Natural killer cell (primary cell): ENCODE measurements around the gene USP35. TPM values are rescaled to one million over a fixed set of nuclear protein-coding genes. Genes with fewer than 3 reads are reported as not detected.

ENCODE experiments used
- ATAC-seq, 3 donors: fragments of 150-1000 bp in 2 of 3; fragments of 200-7000 bp in 1 of 3; cut with Tn5 transposase; 1 replicate in 1 of 3; 2 replicates in 2 of 3; pipeline ENCODE4 v1.10.0; 2021; ENCODE audit warnings: mild to moderate bottlenecking in 2 of 3, moderate library complexity in 2 of 3
- DNase-seq, 2 donors: peaks; one replicate each; pipeline versions ENCODE4 v3.0.0 to v3.0.0-alpha.2; 2013 to 2021; ENCODE audit warnings: mixed read lengths in 1 of 2
- H3K27ac ChIP-seq: one replicate; pipeline ENCODE4 v1.5.1; 2013; ENCODE audit warnings: mild to moderate bottlenecking, low read length
- H3K27me3 ChIP-seq: one replicate; pipeline ENCODE4 v1.6.1; 2013; ENCODE audit warnings: low read length; ENCODE audit not compliant: control insufficient read depth, insufficient read depth
- H3K36me3 ChIP-seq: one replicate; pipeline ENCODE4 v1.6.1; 2013; ENCODE audit warnings: low read length; ENCODE audit not compliant: control insufficient read depth, insufficient read depth
- H3K4me1 ChIP-seq: one replicate; pipeline ENCODE4 v1.6.1; 2013; ENCODE audit warnings: low read length; ENCODE audit not compliant: control insufficient read depth, insufficient read depth
- H3K4me3 ChIP-seq: one replicate; pipeline ENCODE4 v1.5.1; 2013; ENCODE audit warnings: low read length
- H3K9me3 ChIP-seq: one replicate; pipeline ENCODE4 v1.6.1; 2013; ENCODE audit warnings: low read length; ENCODE audit not compliant: control insufficient read depth, insufficient read depth
- H3K27ac Mint-ChIP-seq, 2 donors: one replicate each; pipeline ENCODE4 v1.8.0; 2022; ENCODE audit warnings: mild to moderate bottlenecking in 2 of 2, mixed read lengths in 2 of 2, moderate library complexity in 1 of 2
- H3K27me3 Mint-ChIP-seq, 2 donors: one replicate each; pipeline ENCODE4 v1.8.0; 2022; ENCODE audit warnings: low read depth in 2 of 2, mixed read lengths in 2 of 2
- H3K36me3 Mint-ChIP-seq: one replicate; pipeline ENCODE4 v1.8.0; 2022; ENCODE audit warnings: mixed read lengths
- H3K4me1 Mint-ChIP-seq, 2 donors: one replicate each; pipeline ENCODE4 v1.8.0; 2022; ENCODE audit warnings: mixed read lengths in 2 of 2
- H3K4me3 Mint-ChIP-seq: one replicate; pipeline ENCODE4 v1.8.0; 2022; ENCODE audit warnings: mild to moderate bottlenecking, moderate library complexity, mixed read lengths
- H3K9me3 Mint-ChIP-seq, 2 donors: one replicate each; pipeline ENCODE4 v1.8.0; 2022; ENCODE audit warnings: mixed read lengths in 2 of 2
- WGBS: methylation state at CpG from one replicate; pipeline ENCODE4 v1.1.7; 2013; ENCODE audit warnings: missing lambda C conversion rate; ENCODE audit not compliant: insufficient coverage; 5-methylcytosine and 5-hydroxymethylcytosine counted together
- intact Hi-C: fragments of 100-400 bp; cut with micrococcal nuclease; formaldehyde crosslinking; loops from one replicate; pipeline ENCODE4 v1.14.2; 2022
- total RNA-seq, 4 donors: library from RNA; stranded (reverse); fragments of 120-200 nt in 1 of 4; gene quantifications; one replicate each; pipeline versions ENCODE4 v1.2.3 to v1.2.4, GENCODE V29; 2013 to 2022
- TF ChIP-seq, protein P1 (sequence below): fragments of 200-600 bp; IDR thresholded peaks from one replicate; pipeline ENCODE4 v1.8.0; 2022; ENCODE audit warnings: antibody characterized with exemption

The USP35 gene
- total RNA-seq = 1 to 10 TPM; 6.1 to 8.5 (median 8.1) TPM
- total RNA-seq (2013) = 3.2 TPM

DNA sequence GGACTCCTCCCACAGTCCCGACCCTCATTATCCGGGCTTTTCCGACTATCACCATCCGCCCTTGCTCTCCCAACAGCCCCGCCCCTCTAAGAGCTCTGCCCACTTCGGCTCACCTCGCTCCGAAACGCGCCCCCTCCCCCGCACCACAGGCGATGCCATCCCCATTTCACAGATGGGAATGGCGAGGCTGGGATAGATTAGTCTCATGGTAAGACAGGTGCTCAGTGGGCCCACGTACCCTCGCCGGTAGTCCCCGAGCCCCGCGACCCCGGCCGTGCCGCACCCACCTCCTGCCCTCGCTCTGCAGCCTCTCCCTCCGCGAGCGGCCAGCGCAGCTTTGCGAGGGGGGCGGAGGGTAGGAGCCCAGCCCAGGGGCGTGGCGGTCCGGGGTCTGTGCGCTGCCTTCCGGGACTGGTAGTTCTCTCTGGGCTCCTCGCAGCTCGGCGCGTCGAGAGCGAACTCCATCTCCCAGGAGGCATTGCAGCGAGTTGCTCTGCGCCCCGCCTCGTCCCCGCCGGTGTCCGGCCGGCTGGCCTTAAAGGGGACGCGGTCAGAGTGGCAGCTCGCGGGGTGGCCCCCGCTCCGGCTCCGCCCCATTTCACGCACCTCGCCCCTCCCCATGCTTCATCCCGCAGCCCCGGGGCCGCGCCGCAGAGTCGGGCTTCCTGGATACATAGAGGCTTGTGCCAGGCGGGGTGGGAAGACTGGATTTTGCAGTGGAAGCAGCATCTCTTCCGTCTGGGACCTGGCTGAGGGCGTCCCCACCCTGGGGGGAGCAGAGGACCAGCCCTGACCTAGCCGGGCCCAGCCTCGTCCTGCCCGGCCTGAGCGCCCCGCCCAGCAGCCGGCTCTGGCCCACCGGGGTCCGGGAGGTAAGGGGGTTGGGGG, at the start of gene USP35, which contains the start of gene KCTD21:
Gene USP35, plus strand, starts transcription at position 634 of the 888 bp plus-strand sequence. CDS start 7,327 bp downstream, outside the sequence.
Gene KCTD21, minus strand, starts transcription at position 341 of the 888 bp plus-strand sequence. CDS start 14,072 bp downstream, outside the sequence.
- Histone ChIP-seq H3K9me3 (no peaks in the 10 kb centered on the region), H3K4me3 (peak within 1 kb of the TSS; percentile 97), H3K27me3 (no peaks in the 10 kb centered on the region), H3K4me1 (peaks cover 23% of the 10 kb centered on the region), H3K36me3 (no peaks in the 10 kb centered on the region), H3K27ac (peak within 1 kb of the TSS; percentile 71)
- H3K36me3 Mint-ChIP-seq = no peaks in the 10 kb centered on the region
- TF ChIP-seq, protein P1, sequence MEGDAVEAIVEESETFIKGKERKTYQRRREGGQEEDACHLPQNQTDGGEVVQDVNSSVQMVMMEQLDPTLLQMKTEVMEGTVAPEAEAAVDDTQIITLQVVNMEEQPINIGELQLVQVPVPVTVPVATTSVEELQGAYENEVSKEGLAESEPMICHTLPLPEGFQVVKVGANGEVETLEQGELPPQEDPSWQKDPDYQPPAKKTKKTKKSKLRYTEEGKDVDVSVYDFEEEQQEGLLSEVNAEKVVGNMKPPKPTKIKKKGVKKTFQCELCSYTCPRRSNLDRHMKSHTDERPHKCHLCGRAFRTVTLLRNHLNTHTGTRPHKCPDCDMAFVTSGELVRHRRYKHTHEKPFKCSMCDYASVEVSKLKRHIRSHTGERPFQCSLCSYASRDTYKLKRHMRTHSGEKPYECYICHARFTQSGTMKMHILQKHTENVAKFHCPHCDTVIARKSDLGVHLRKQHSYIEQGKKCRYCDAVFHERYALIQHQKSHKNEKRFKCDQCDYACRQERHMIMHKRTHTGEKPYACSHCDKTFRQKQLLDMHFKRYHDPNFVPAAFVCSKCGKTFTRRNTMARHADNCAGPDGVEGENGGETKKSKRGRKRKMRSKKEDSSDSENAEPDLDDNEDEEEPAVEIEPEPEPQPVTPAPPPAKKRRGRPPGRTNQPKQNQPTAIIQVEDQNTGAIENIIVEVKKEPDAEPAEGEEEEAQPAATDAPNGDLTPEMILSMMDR = no peak
- H3K4me1 Mint-ChIP-seq = peaks cover 29 to 50% of the 10 kb centered on the region in 2 donors
- DNase-seq = peak; percentile 85 to 95
- H3K27me3 Mint-ChIP-seq = no peaks in the 10 kb centered on the region
- intact Hi-C loops = loop anchor here (1.0 to 2.0 kb wide), 2 partner anchors 14 to 49 kb away; partner anchors contain the start of gene ALG8
- no peaks in the 10 kb centered on the region for H3K9me3 Mint-ChIP-seq
- peak within 1 kb of the TSS; percentile 87 to 93 for H3K27ac Mint-ChIP-seq
- WGBS = under 1% methylated on average over 72 of the region's 74 CpGs
- peak within 1 kb of the TSS; percentile 99 for H3K4me3 Mint-ChIP-seq
- peak; percentile 95 to 99 (median 96) for ATAC-seq

DNA sequence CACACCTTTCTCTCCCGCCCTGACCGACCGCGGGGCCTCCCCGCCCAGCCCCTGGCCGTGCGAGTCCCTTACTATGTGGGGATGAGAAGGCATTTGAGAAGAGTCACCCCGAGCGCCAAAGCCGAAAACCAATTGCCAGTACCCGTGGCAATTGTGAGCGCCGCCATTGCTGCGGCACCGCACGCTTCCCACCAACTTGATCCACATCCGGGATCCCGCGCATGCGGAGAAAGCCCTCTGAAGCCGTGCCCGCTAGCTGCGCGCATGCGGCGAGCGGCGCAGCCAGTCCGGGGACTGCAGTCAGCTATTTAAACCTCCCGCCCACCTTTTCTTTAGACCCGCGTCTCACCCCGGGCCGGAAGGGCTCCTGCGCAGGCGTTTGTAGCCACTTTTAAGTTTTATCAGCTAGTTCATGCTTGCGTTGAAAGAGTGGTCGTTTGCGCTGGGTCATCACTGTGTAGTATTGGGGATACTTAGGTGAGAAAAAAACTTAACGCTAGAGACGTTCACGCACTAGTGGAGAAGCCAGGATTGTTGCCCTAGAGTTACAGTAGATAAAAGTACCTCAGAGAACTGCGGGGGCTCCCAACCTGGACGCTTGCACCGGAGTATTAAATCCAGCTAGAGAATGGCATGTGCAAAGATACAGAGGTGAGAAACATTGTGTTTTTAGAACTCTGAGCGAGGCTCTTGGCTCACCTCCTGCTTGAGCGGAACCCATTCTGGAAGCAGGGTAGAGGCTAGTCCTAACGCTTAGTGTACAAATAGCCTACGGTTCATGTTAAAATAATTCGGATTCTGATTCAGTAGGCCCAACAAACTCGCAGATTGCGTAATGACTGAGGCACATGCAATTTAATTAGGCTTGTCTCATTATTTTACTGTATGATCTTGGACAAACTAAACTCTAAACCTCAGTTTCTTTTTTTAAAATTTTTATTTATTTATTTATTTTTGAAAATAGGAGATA, 49.0 kb upstream of the USP35 start, which contains the start of gene ALG8:
Gene ALG8, minus strand, starts transcription at position 205 of the 970 bp plus-strand sequence. Its CDS starts 38 bp downstream, at position 167.
- ATAC-seq = peak; percentile 96 to 97 (median 96)
- H3K4me1 ChIP-seq = peaks cover 14% of the 10 kb centered on the region
- H3K27me3 ChIP-seq = no peaks in the 10 kb centered on the region
- DNase-seq = peak; percentile 96 to 98
- 3% methylated on average over 50 of the region's 52 CpGs for WGBS
- H3K4me3 ChIP-seq = peak within 1 kb of the TSS; percentile 73
- H3K9me3 Mint-ChIP-seq = no peaks in the 10 kb centered on the region
- no peaks in the 10 kb centered on the region for H3K36me3 Mint-ChIP-seq
- no peaks in the 10 kb centered on the region for H3K36me3 ChIP-seq
- TF ChIP-seq, protein P1 = no peak
- H3K27ac Mint-ChIP-seq = peak within 1 kb of the TSS; percentile 80 to 91
- no peaks in the 10 kb centered on the region for H3K27me3 Mint-ChIP-seq
- H3K9me3 ChIP-seq = no peaks in the 10 kb centered on the region
- peaks cover 29 to 30% of the 10 kb centered on the region in 2 donors for H3K4me1 Mint-ChIP-seq
- peak within 1 kb of the TSS; percentile 54 for H3K27ac ChIP-seq
- H3K4me3 Mint-ChIP-seq = peak within 1 kb of the TSS; percentile 95
- intact Hi-C loops = loop anchor here (1.0 kb wide), 2 partner anchors 49 to 145 kb away; partner anchors contain the start of genes INTS4, KCTD21 and USP35

DNA sequence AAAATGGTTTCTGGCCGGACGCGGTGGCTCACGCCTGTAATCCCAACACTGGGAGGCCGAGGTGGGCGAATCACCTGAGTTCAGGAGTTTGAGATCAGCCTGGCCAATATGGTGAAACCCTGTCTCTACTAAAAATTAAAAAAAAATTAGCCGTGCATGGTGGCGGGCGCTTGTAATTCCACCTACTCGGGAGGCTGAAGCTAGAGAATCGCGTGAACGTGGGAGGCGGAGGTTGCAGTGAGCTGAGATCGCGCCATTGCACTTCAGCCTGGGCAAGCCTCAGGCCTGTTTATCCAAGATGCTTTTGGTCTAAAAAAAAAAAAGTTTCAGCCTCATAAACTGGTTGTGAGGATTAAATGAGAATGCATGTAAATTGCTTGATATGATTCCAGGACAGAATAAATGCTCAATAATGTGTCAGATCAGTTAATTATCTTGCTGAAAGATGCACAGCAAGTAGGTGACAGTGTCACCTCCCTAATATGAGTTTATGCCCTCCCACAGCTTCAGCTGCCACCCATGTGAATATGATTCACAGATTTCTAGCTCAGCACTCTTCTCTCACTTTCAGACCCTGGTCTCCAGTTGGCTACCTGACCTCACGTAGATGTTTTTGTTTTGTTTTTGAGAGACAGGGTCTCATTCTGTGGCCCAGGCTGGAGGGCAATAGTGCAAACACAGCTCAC, 48.2 kb upstream of the USP35 start:
- no peaks in the 10 kb centered on the region for H3K9me3 ChIP-seq
- Mint-ChIP-seq H3K27ac (peak overlapping the region in 1 of 2 donors; percentile 24), H3K27me3 (no peaks in the 10 kb centered on the region), H3K4me3 (peak overlapping the region; percentile 69), H3K4me1 (peaks cover 28 to 29% of the 10 kb centered on the region in 2 donors), H3K9me3 (no peaks in the 10 kb centered on the region), H3K36me3 (no peaks in the 10 kb centered on the region)
- TF ChIP-seq, protein P1 = no peak
- ATAC-seq (no peak), DNase-seq (no peak)
- intact Hi-C loops = no loop called here
- 76% methylated on average over 17 of the region's 17 CpGs for WGBS
- H3K4me1 ChIP-seq = peaks cover 14% of the 10 kb centered on the region
- H3K27me3 ChIP-seq = no peaks in the 10 kb centered on the region
- no peak overlapping the region for H3K27ac ChIP-seq
- H3K4me3 ChIP-seq = peak overlapping the region; percentile 73
- H3K36me3 ChIP-seq = no peaks in the 10 kb centered on the region
